Measurements from ENCODE around the gene JUNB.

Gene JUNB

DNA sequence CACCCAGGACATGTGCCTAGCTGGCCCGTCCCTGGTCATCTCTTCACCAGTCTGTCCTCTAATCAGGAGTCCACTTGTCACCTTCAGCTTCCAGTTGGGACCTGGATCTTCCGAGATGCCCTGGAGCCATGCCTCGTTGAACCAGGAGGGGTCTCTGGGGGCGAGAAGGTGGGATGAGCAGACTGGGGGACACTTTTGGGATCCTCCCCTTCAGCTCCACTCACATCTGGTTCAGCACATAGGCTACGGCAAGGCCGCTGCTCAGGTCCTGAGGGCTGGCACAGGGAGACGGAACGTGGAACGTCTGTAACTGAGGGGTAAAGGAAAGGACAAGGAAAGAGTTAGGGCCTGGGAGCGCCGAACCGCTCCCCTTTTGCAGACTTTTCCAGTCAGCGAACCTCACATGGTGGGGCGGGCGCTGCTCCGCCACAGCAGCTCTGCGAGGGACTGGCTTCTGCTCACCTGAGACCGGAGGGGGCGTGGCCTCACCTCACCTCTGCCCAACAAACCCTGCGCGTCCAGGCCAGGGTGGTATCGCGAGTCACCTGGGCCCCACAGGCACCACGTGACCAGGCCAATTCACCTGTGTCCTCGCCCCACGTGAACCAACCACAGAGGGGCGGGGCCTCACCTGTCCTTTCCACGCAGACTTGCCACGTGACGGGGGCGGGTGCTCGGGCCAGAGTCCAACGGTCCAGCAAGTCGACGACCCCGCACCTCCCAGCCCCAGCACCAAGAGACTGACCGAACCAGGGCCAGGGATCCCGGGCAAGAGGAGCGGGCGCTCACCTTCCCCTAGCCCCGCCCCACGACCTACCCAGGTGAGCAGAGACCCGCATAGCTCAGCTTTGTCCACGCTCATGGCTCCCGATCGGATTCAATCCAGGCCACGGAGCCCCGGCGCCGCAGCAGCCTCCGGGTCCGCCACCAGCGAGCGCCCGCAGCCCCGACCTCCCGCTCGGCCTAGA, 16.4 kb upstream of the JUNB start, which contains the start of gene HOOK2:
Gene HOOK2 (minus strand): TSS at position 965 of the 968 bp plus-strand sequence. CDS start 103 bp downstream, at position 862.
- DNase-seq (ENCODE audit: low read depth in 2 of 2) = no peak

DNA sequence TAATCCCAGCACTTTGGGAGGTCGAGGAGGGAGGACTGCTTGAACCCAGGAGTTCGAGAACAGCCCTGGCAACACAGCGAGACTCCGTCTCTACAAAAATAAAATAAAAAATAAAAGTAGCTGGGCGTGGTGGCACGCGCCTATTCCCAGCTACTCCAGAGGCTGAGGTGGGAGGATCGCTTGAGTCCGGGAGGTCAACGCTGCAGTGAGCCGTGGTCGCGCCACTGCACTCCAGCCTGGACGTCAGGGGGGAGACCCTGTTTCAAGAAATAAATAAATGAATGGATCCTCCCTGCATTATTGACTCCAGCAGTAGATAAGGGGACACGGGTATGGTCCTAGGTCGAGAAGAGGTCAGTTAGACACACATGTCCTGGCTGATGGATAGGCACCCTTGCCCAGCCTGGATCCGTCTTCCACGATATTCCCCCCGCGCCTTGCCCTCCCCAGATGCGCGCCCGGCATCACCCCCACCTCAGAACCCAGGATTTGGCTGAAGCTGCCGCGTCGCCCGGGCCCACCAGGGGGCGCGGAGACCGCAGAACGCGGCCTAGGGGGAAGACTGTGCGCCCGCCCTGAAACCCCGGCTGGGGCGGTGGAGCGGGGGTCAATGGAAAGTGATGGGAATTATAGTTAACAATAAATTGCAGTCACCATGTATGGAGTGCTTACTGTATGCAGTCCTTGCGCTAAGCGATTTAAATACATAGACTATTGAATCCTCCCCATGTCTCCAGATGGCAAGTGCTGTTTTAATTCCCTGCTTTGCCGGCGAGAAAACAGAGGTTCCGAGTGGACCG, 13.9 kb upstream of the JUNB start:
- no peak for DNase-seq (ENCODE audit: low read depth in 2 of 2)

DNA sequence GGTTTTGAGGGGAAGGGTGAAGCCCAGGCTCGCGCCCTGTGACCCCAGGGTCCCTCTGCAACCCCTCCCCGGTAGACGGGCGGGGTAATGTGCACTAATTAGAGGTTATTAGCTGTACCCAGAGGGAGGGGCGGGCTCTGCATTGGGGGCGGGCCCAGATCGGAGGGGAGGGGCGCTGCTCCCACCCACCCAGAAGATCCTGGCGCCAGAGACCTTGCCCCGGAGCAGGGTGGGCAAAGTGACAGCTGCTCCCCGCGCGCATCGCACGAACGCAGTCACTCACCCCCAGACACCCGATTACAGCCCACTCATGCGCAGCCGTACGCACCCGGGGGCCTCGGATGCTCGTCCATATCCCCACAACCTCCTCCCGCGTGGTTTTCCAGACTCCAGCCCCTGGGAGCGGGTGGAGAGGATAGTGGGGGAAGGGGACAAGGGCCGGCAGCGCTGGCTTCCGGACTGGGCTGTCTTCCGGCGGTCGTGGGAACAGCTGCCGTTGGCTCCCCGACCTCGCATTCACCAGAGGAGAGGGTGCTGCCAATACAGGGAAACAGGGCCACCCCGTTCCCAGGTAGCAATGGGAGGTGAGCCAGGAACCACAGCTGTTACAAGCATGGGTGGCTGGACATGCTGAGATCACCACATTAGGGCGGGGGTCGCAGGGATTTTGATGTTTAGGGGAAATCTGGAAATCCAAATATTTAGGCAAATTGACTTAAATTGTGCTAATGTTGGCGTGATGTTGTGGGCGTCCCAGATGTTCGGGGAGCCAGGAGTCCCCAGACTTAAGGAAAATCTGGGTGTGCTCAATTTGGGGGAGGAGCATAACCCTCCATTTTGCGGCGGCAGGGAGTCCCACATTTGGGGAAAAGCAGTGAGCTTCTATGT, 13.0 kb upstream of the JUNB start:
- DNase-seq (ENCODE audit: low read depth in 2 of 2) = no peak

DNA sequence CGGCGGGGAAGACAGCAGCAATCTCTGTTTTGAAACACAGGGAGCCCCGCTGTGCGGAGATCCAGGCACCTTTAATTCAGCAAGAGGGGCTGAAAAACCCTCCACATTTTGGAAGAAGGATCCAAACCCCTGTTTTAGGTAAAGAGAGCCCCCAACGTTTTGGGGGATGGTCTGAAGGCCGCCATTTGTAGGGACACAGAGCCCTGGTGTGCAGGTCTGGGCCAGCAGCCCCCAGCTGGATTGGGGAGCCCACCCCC, 12.5 kb upstream of the JUNB start:
- no peak for DNase-seq (ENCODE audit: low read depth in 2 of 2)

DNA sequence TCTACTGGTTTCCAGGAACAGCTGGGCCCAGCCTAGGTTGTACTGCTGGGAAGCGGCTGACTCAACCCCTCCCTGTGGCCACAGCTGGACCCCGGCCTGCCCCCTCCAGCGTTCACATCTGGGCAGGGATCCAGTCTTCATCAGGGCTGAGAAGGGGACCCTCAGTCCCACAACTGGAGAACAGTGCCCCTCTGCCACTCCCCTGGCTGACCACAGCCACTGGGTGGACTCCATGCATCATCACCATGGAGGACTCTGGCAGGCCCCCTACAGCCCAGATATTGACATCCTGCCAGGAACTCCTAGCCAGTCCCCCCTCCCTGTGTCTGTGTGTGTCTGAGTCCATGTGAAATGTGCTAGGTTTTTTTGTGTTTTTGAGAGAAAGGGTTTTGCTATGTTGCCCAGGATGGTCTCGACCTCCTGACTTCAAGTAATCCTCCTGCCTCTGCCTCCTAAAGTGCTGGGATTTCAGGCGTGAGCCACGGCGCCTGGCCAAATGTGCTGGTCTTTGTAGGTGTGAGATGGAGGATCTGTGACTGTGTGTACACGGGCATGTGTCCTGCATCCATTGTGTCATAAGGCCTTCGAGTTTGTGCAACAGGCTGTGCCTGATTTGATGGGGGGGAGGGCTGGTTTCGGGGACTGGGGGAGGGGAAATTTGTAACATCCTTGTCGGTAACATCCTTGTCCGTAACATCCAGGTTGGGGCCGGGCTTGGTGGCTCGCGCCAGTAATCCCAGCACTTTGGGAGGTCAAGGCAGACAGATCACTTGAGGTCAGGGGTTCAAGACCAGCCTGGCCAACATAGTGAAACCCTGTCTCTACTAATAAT, 11.9 kb upstream of the JUNB start:
- DNase-seq (ENCODE audit: low read depth in 2 of 2) = peak; percentile 73 to 74

GRCh38 chr19:12782174-12782423, 9.2 kb upstream of the JUNB start:
- no peak for DNase-seq (ENCODE audit: low read depth in 2 of 2)

GRCh38 chr19:12782424-12783290, 8.6 kb upstream of the JUNB start:
- DNase-seq (ENCODE audit: low read depth in 2 of 2) = peak in 1 of 2 experiments; percentile 57

GRCh38 chr19:12783291-12783848, 7.9 kb upstream of the JUNB start:
- DNase-seq (ENCODE audit: low read depth in 2 of 2) = no peak

- DNase-seq (ENCODE audit: low read depth in 2 of 2) = no peak
Observed at GRCh38 chr19:12783849-12784393, 7.4 kb upstream of the JUNB start.

- DNase-seq (ENCODE audit: low read depth in 2 of 2) = no peak
Observed at GRCh38 chr19:12784394-12784870, 6.9 kb upstream of the JUNB start.

- no peak for DNase-seq (ENCODE audit: low read depth in 2 of 2)
Observed at GRCh38 chr19:12784871-12785430, 6.3 kb upstream of the JUNB start.

DNA sequence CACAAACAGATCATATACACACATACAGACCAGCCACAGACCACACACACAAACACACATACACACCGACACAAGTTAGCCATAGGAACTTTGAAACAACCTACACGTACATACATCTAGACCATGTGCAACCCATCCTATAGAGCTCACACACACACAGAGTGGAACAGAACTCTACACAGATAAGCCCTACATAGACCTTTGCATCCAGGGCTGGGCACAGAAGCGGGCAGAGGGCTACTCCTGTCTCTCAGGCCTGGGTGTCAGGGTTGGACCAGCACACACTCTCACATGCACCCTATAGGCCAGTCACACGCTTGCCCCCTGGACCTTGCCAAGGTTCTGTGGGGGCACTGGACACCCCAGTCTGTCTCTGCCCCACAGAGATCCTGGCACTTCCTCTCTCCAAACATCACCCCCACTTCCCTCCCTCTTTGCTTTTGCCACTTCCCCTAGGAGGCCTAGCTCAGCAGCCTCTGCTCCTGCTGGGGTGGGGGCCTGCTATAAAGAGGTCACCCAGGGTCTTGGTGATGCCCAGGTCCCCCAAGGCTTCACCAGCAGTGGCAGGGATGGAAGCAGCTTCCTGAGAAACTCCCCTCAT, 5.8 kb upstream of the JUNB start:
- no peak for DNase-seq (ENCODE audit: low read depth in 2 of 2)

- DNase-seq (ENCODE audit: low read depth in 2 of 2) = no peak
Observed at GRCh38 chr19:12786141-12786870, 5.0 kb upstream of the JUNB start.

DNA sequence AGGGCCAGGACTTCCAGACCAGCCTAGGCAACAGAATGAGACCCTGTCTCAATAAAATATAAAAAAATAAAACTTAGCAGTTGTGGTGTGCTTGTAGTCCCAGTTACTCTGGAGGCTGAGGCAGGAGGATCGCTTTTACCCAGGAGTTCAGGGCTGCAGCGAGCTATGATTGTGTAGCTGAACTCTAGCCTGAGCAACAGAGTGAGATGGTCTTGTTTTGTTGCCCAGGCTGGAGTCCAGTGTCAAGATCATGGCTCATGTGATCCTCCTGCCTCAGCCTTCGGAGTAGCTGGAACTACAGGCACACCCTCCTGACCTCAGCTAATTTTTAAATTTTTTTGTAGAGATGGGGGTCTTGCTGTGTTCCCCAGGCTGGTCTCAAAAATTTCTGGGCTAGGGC, 4.3 kb upstream of the JUNB start:
- DNase-seq (ENCODE audit: low read depth in 2 of 2) = no peak

GRCh38 chr19:12787458-12787857, 3.8 kb upstream of the JUNB start:
- DNase-seq (ENCODE audit: low read depth in 2 of 2) = no peak

- DNase-seq (ENCODE audit: low read depth in 2 of 2) = no peak
Observed at GRCh38 chr19:12788042-12788681, 3.1 kb upstream of the JUNB start.

DNA sequence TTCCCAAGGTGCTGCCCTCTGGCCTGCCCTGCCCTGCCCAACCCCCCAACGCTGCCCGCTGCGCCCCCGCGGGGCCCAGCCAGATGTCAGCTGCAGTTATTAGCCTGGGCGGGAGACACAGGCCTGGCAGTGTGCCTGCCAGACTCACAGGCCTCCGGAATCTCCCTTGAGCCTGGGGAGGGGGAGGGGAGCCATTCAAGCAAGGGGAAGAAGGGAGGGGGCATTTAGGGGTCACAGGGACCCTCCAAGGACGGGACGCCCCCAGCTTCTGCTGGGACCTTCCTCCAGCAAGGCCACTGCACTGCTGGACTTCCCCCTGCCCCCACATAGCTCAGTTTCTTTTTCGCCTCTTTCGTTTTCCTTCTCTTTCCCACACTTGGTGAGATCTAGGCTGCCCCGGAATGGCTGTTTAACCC, 2.6 kb upstream of the JUNB start:
- DNase-seq (ENCODE audit: low read depth in 2 of 2) = no peak
